Mucosa of stomach (tissue), 1 donor: Measurements from ENCODE around the gene MTMR12.

Source experiments
- H3K27me3 ChIP-seq: one replicate; pipeline ENCODE4 v1.7.0; 2013; ENCODE audit warnings: mild to moderate bottlenecking, low read length; ENCODE audit not compliant: control insufficient read depth, insufficient read depth
- H3K36me3 ChIP-seq: one replicate; pipeline ENCODE4 v1.7.0; 2013; ENCODE audit warnings: low read length; ENCODE audit not compliant: control insufficient read depth, insufficient read depth
- H3K4me1 ChIP-seq: one replicate; pipeline ENCODE4 v1.7.0; 2013; ENCODE audit warnings: mild to moderate bottlenecking, low read length; ENCODE audit not compliant: control insufficient read depth, insufficient read depth
- H3K4me3 ChIP-seq: one replicate; pipeline ENCODE4 v1.7.0; 2013; ENCODE audit warnings: low read length
- H3K9ac ChIP-seq: one replicate; pipeline ENCODE4 v1.7.0; 2013; ENCODE audit warnings: mild to moderate bottlenecking, low read length, moderate library complexity
- H3K9me3 ChIP-seq: one replicate; pipeline ENCODE4 v1.7.0; 2013; ENCODE audit warnings: mild to moderate bottlenecking, low read length, moderate library complexity; ENCODE audit not compliant: control insufficient read depth
- donor health status: Pancreatic carcinoma.

Gene MTMR12

GRCh38 chr5:32339198-32339597 is 26.5 kb upstream of the MTMR12 start:
- H3K36me3 ChIP-seq: no peaks in the 10 kb centered on the region
- no peak overlapping the region for H3K9ac ChIP-seq
- H3K4me1 ChIP-seq: no peaks in the 10 kb centered on the region
- H3K27me3 ChIP-seq: no peaks in the 10 kb centered on the region
- H3K4me3 ChIP-seq: no peak overlapping the region
- no peaks in the 10 kb centered on the region for H3K9me3 ChIP-seq

DNA sequence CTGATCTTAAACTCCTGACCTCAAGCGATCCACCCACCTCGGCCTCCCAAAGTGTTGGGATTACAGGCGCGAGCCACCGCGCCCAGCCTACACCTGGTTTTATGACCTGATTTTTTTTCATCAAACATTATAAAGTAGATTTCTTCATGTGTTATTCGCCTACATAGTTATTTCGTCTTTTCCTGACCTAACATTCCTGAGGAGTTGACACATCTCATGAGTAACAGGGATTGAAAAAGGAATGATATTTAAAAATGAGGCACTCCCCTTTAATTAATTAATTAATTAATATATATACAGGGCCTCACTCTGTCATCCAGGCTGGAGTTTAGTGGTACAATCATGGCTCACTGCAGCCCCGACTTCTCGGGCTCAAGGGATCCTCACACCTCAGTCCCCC is 20.2 kb upstream of the MTMR12 start:
- H3K4me1 ChIP-seq: peaks cover 5% of the 10 kb centered on the region
- no peaks in the 10 kb centered on the region for H3K9me3 ChIP-seq
- H3K4me3 ChIP-seq: no peak overlapping the region
- no peaks in the 10 kb centered on the region for H3K36me3 ChIP-seq
- no peaks in the 10 kb centered on the region for H3K27me3 ChIP-seq
- H3K9ac ChIP-seq: no peak overlapping the region

GRCh38 chr5:32332361-32332760 is 19.6 kb upstream of the MTMR12 start:
- Histone ChIP-seq H3K4me3 (no peak overlapping the region), H3K27me3 (no peaks in the 10 kb centered on the region), H3K9ac (no peak overlapping the region), H3K36me3 (no peaks in the 10 kb centered on the region), H3K9me3 (no peaks in the 10 kb centered on the region), H3K4me1 (peaks cover 5% of the 10 kb centered on the region)

DNA sequence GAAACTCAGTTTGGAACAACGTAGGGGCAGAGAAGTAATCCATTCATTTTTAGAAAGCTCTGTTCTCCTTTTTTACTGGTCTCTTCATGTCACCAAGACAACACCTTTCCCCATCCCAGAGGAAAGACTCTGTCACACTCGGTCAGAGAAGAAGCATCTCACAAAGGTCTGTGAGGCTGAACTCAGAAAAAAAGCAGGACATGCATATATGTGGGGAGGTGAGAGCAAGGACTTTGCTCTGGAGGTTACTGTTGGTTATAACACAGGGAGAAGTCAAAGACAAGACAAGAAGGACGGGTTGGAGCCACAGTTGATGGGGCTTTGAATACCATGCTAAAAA is 19.2 kb upstream of the MTMR12 start:
- Histone ChIP-seq H3K36me3 (no peaks in the 10 kb centered on the region), H3K27me3 (no peaks in the 10 kb centered on the region), H3K4me1 (peaks cover 5% of the 10 kb centered on the region), H3K4me3 (no peak overlapping the region), H3K9ac (no peak overlapping the region), H3K9me3 (no peaks in the 10 kb centered on the region)

DNA sequence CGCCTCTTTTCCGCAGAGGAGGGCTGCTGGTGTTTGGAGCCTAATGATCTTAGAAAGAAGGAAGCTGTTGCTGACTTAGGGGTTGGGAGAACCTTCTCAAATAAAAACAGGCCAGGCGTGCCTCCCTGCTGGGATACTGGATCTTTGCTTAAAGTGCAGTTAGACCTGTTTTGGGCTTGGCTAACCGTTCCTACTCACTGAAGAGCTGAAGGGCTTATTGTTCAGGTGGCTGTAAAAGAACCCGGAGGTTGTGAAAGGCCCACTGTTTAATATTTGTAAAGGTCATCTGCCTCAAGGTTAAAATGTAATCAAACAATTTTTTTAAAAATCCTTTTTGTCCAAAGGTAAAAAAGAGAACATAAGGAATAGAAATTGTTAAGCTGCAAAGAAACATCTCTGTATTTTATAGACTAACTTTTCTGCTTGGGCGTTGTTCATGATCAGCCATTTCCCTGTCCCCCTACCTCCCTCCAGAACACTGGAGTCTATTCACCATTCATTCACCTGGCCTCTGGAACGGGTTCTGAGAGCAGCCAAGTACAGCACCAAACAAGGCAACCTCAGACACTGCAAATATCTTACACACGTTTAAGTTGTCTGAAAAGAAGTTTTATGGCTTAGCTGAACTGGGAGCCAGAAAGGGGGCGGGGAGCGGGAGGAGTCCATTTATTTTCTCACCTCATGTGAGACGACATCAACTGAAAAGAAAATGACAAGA is 18.6 kb upstream of the MTMR12 start:
- peaks cover 5% of the 10 kb centered on the region for H3K4me1 ChIP-seq
- no peak overlapping the region for H3K4me3 ChIP-seq
- H3K9ac ChIP-seq: no peak overlapping the region
- no peaks in the 10 kb centered on the region for H3K9me3 ChIP-seq
- no peaks in the 10 kb centered on the region for H3K27me3 ChIP-seq
- no peaks in the 10 kb centered on the region for H3K36me3 ChIP-seq

DNA sequence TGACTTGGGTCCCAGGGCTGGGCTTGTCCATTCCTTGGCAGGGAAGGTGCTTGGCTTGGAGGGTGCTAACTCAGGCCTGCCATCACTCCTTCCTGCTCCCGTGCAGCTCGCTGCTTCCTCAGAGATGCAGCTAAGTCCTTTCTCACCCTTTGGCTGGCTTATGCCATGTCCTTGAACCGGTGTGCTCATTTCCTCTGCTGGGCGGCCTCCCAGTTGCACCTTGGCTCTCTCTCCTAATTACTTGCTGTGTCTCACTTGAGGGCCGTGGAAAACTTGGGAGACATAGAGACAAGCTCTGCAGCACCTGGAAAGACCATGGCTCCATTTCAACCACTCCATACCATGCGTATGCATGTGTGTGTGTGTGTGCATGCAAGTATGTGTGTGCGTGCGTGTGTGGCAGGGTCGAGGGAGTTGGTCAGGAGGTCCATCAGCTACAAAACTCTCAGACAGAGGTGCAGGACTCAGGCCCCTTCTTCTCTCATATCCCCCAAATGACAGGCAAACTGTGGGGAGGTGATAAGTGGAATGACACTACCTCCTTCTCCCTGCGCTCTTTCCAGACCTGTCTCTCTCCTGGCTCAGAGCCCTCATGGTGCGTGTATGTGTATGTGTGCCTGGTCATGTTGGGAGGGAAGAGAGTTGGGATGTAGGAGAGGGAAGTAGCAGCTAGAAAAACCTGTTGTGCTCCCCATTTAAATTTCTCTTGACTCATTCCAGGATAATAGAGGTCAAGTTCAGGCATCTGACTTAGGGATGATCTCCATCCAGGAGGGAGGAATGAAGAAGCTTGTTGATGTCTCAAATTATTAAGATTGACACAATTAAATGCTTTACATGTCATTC is 17.6 kb upstream of the MTMR12 start:
- Histone ChIP-seq H3K36me3 (no peaks in the 10 kb centered on the region), H3K9me3 (no peaks in the 10 kb centered on the region), H3K4me1 (peaks cover 5% of the 10 kb centered on the region), H3K4me3 (no peak overlapping the region), H3K9ac (no peak overlapping the region), H3K27me3 (no peaks in the 10 kb centered on the region)

DNA sequence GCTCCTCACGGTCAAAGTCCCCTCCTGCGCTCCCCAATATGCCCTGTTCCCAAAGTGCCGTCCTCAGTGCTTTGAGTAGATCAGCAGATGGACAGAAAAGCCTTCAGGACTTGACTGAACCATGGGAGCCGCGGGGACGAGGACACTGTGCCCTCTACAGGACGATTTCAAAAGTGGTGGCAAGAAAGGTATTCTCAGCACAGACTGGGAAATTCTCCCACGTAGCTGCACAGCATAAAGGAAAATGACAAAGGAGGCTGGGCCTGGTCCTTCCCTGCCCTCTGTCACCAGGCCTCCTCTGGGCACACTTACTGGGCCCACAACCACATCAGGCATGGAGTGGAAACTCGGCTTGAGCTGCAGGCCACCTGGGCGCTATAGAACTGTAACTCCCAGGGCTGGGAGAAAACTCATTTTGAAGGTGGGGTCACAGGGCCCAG is 16.7 kb upstream of the MTMR12 start:
- peaks cover 5% of the 10 kb centered on the region for H3K4me1 ChIP-seq
- no peak overlapping the region for H3K9ac ChIP-seq
- H3K27me3 ChIP-seq: no peaks in the 10 kb centered on the region
- H3K36me3 ChIP-seq: no peaks in the 10 kb centered on the region
- H3K4me3 ChIP-seq: no peak overlapping the region
- no peaks in the 10 kb centered on the region for H3K9me3 ChIP-seq

GRCh38 chr5:32326216-32326772 is 13.6 kb upstream of the MTMR12 start:
- H3K4me1 ChIP-seq: peaks cover 5% of the 10 kb centered on the region
- no peaks in the 10 kb centered on the region for H3K9me3 ChIP-seq
- no peaks in the 10 kb centered on the region for H3K27me3 ChIP-seq
- H3K9ac ChIP-seq: no peak overlapping the region
- no peak overlapping the region for H3K4me3 ChIP-seq
- no peaks in the 10 kb centered on the region for H3K36me3 ChIP-seq

DNA sequence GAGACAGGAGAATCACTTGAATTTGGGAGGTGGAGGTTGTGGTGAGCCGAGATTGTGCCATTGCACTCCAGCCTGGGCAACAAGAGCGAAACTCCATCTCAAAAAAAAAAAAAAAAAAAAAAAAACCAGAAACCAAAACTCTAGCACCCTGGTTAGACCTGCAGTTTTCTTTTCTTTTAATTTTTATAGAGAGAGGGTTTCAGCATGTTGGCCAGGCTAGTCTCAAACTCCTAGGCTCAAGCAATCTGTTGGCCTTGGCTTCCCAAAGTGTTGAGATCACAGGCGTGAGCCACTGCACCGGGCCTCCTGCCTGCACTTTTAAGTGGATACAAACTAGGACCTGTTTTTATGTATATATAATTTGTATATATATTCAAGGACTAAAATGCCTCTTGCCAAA is 12.9 kb upstream of the MTMR12 start:
- no peak overlapping the region for H3K4me3 ChIP-seq

GRCh38 chr5:32325062-32325461 is 12.3 kb upstream of the MTMR12 start:
- Histone ChIP-seq H3K27me3 (no peaks in the 10 kb centered on the region), H3K4me1 (peaks cover 5% of the 10 kb centered on the region), H3K4me3 (no peak overlapping the region)

More for the DNA sequence above, 12.9 kb upstream of the MTMR12 start:
- H3K27me3 ChIP-seq: no peaks in the 10 kb centered on the region
- no peak overlapping the region for H3K9ac ChIP-seq
- peaks cover 5% of the 10 kb centered on the region for H3K4me1 ChIP-seq
- H3K36me3 ChIP-seq: no peaks in the 10 kb centered on the region
- H3K9me3 ChIP-seq: no peaks in the 10 kb centered on the region

GRCh38 chr5:32323741-32324140 is 11.0 kb upstream of the MTMR12 start:
- no peak overlapping the region for H3K9ac ChIP-seq
- no peaks in the 10 kb centered on the region for H3K9me3 ChIP-seq
- H3K4me1 ChIP-seq: no peaks in the 10 kb centered on the region
- H3K27me3 ChIP-seq: no peaks in the 10 kb centered on the region
- H3K4me3 ChIP-seq: no peak overlapping the region
- H3K36me3 ChIP-seq: no peaks in the 10 kb centered on the region

More at GRCh38 chr5:32325062-32325461, 12.3 kb upstream of the MTMR12 start:
- no peaks in the 10 kb centered on the region for H3K36me3 ChIP-seq
- H3K9ac ChIP-seq: no peak overlapping the region
- H3K9me3 ChIP-seq: no peaks in the 10 kb centered on the region

- no peaks in the 10 kb centered on the region for H3K36me3 ChIP-seq
- no peak overlapping the region for H3K9ac ChIP-seq
- H3K4me3 ChIP-seq: no peak overlapping the region
- no peaks in the 10 kb centered on the region for H3K27me3 ChIP-seq
- H3K9me3 ChIP-seq: no peaks in the 10 kb centered on the region
- H3K4me1 ChIP-seq: no peaks in the 10 kb centered on the region
Observed at GRCh38 chr5:32322882-32323281, 10.1 kb upstream of the MTMR12 start.
